COLO829 (cell line): ENCODE measurements around the gene RNU11.
"Not testable (repeated sequence)": the region's sequence is repeated elsewhere in the genome, so short reads cannot be mapped to it uniquely, and the experiment has no call there.

Experiments used
- DNase-seq: peaks from one replicate; pipeline ENCODE4 v3.0.0; 2012; ENCODE audit warnings: low spot score

The RNU11 gene

GRCh38 chr1:28663871-28664470, 15.6 kb downstream of the RNU11 start:
- DNase-seq: no peak

DNA sequence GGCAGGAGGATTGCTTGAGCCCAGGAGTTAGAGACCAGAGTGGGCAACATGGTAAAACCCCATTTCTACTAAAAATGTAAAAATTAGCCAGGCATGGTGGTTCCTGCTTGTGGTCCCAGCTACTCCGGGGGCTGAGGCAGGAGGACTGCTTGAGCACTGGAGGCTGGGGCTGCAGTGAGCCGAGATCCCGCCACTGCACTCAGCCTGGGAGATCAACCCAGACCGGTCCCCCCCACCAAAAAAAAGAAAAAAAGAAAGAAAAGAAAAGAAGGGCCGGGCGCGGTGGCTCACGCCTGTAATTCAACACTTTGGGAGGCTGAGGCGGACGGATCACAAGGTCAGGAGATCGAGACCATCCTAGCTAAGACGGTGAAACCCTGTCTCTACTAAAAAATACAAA, 18.4 kb downstream of the RNU11 start:
- DNase-seq: no peak

DNA sequence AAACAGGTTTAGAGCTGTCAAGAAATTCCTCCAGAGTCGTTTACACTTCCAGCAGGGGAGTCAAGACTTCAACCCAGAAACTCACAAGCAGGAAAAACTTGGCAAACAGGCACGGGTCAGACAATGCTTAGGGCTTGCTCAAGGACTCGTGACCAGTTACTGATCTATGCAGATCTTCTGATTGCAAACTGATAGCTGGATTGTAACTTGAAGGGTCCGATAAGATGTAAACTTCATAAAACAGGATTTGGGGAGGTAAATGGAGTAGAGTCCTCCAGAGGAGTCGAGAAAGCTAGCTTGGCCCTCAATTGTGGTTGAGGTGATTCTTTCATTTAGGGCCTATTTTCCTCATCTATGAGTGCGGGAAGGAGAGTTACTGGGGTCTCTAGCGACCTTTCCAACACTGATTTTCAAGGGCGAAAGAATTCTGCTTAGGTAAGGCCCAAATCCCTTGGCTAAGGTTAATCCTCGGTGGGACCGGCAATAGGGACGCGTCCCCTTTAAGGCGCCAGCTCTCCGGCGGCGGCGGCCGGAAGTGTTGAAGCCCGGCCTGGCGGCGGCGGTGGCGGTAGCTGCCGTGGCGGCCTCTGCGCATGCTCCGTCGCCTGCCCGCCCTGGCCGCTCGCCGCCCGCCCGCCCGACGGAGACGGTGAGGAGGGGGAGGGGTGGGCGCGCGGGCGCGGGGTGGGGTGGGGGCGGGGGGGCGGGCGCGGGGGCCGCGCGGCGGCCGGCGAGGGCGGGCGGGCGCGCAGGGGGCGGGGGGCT, 20.0 kb downstream of the RNU11 start, which contains the start of gene GMEB1:
GMEB1 (plus strand) TSS at position 594 of the 765 bp plus-strand sequence. CDS start 14,829 bp downstream, outside the sequence.
- peak; percentile 79 for DNase-seq

DNA sequence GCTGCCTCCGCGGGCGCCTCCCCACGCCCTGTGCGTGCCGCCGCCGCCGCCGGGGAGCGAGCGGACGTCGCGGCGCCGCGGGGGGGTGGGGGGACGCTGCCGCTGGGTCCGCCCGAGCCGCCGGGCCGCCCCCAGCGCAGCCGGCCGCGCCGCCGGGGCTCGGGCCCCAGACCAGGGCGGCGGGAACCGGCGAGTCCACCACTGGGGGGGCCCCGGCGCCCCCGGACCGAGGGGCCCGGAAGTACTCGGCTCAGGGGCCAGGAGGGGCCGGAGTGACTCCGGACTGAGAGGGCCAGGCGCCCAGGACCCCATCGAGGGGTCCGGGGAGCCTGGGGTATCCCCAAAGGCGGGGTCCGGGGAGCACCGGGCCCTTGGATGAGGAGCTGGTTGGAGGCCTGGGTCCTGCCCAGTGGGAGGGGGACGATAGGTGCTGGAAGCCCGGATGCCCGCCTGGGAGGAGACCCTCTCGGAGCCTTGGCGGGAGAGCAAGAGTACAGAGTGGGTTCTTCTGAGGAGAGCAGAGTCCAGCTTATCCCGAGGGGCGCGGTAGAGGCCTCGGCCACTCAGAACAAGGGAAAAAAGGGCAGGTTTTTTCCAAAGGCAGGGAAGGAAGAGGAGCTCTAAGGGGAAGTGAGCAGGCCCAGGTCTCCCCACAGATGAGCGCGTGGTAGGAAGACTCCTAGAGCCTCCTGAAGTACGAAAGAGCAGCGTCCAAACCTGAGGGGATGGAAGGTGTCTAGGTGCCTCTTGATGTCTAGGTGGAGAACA, 20.7 kb downstream of the RNU11 start:
- DNase-seq: peak; percentile 54

DNA sequence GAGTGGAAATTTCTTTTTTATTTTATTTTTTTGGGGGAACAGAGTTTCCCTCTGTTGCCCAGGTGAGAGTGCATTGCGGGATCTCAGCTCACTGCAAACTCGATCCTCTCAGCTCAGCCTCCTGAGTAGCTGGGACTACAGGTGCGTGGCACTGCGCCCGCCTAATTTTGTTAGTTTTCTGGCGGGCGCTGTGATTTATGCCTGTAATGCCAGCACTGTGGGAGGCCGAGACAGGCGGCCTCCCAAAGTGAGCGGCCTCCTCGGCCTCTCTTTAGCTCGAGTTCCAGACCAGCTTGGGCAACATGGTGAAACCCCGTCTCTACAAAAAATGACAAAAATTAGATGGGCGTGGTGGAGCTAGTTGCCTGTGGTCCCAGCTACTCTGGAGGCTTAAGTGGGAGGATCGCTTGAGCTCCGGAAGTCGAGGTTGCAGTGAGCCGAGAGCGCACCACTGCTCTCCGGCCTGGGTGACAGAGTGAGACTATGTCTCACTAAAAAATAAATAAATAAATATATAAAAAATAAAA, 22.9 kb downstream of the RNU11 start:
- DNase-seq: no peak

DNA sequence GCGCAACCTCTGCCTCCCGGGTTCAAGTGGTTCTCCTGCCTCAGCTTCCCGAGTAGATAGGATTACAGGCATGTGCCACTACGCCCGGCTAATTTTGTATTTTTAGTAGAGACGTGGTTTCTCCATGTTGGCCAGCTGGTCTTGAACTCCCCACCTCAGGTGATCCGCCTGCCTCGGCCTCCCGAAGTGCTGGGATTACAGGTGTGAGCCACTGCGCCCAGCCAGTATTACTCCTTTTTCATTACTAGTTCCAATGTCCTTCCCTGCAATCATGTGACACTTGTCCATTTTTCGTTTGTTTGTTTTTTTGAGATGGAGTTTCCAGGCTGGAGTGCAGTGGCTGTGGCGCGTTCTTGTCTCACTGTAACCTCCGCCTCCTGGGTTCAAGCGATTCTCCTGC, 24.6 kb downstream of the RNU11 start:
- not testable (repeated sequence) for DNase-seq

- DNase-seq: no peak
Measured at GRCh38 chr1:28675924-28676257, 27.5 kb downstream of the RNU11 start.

DNA sequence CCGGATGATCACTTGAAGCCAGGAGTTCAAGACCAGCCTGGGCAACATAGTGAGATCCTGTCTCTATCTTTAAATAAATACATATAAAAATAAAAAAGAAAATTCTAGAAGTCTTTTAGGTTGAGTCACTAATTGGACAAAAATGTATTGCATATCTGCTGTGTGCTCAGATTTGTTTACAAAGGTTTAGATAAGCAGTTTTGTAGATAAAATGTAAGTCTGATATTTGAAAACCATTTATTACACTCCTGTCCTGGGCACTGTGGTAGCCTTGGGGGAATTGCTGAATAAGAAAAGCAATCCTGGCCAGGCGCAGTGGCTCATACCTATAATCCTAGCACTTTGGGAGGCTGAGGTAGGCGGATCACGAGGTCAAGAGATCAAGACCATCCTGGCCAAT, 31.8 kb downstream of the RNU11 start:
- no peak for DNase-seq

GRCh38 chr1:28682840-28683239, 34.4 kb downstream of the RNU11 start:
- DNase-seq: no peak

DNA sequence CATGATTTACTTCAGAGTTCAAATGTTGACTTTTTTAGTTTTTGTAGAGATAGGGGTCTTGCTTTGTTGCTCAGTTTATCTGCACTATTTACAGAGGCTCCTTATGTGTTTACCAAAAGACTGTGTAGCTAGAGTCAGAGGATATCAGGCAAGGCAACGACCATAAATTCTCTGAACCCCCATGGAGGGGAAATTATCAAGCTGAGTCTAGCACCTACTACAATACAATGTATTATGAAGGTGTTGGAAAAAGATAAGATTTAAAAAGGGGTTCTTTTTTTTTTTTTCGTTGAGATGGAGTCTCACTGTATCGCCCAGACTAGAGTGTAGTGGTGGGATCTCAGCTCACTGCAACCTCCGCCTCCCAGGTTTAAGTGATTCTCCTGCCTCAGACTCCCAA, 36.5 kb downstream of the RNU11 start:
- no peak for DNase-seq

GRCh38 chr1:28691627-28692026, 43.2 kb downstream of the RNU11 start:
- not testable (repeated sequence) for DNase-seq
